OCI-M2 (cell line): ENCODE measurements around the gene LGALS7.

ENCODE experiments used
- DNase-seq: peaks from one replicate; lab custom pipeline; 2025; ENCODE audit not compliant: unreplicated experiment; lab: John Stamatoyannopoulos, UW

The LGALS7 gene

DNA sequence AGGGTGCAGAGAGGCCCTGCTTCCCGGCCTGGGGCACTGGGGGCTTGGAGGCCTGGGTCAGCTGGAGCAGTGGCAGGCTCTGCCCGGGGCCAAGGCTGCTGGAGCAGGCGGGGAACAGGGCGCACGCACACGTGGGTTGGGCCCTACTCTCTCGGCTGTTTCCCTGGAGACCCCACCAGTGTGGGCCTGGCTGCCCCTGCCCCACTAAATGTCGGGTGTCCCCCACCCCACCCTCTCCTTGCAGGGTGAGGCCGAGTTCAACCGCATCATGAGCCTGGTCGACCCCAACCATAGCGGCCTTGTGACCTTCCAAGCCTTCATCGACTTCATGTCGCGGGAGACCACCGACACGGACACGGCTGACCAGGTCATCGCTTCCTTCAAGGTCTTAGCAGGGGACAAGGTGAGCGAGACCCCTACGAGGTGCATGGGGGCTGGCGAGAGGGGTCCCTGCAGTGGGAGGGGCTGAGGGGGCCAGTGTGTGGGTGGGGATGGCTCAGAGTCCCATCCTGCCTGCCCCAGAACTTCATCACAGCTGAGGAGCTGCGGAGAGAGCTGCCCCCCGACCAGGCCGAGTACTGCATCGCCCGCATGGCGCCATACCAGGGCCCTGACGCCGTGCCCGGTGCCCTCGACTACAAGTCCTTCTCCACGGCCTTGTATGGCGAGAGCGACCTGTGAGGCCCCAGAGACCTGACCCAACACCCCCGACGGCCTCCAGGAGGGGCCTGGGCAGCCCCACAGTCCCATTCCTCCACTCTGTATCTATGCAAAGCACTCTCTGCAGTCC, 44.4 kb downstream of the LGALS7 start:
- no peak for DNase-seq

GRCh38 chr19:38727868-38728660, 45.3 kb downstream of the LGALS7 start:
- DNase-seq = no peak

GRCh38 chr19:38727306-38727867, 45.9 kb downstream of the LGALS7 start:
- DNase-seq = no peak

DNA sequence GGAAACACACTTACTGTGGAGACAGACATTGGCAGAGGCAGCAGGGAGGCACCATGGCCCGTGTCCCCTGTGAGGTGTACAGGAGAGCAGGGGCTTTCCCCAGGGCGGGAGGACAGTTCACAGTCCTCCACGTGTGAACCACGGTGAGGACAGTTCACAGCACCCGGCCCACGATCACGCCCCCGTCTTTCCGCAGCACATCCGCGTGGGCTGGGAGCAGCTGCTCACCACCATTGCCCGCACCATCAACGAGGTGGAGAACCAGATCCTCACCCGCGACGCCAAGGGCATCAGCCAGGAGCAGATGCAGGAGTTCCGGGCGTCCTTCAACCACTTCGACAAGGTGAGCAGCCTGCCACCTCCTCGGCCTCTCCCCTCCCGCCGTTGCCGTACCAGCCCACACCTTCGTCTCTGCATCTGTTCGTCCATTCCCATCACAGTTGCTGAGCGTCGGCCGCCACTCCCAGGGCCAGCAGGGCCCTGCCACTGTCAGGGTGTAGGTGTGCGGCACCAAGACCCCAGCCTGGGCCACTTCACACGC, 46.5 kb downstream of the LGALS7 start:
- DNase-seq = no peak

- DNase-seq = no peak
These were observed 47.0 kb downstream of the LGALS7 start for GRCh38 chr19:38726284-38726673.

DNA sequence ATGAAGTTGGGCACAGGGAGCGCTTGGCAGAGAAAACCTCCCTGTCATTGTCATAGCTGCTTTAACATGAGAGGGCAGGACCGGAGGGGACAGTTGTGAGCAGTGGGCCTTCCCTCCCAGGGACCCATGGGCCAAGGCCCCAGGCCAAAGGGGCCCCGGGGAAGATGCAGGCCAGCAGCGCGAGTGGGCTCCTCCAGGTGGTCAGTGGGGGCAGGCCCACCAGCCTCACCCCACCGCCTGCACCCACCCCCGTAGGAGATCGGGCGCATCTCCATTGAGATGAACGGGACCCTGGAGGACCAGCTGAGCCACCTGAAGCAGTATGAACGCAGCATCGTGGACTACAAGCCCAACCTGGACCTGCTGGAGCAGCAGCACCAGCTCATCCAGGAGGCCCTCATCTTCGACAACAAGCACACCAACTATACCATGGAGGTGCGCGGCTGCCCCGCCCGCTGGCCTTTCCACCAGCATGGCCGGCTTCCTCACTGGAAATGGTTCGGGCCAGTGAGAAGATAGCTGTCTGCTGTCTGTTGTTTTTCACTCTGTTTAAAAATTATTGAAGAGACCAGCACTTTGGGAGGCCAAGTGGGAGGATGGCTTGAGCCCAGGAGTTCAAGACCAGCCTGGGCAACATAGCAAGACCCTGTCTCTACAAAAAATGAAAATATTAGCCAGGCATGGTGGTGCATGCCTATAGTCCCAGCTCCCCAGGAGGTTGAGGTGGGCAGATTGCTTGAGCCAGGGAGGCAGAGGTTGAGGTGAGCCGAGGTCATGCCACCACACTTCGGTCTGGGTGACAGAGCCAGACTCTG, 47.6 kb downstream of the LGALS7 start:
- no peak for DNase-seq

GRCh38 chr19:38723990-38724854, 49.1 kb downstream of the LGALS7 start:
- DNase-seq = no peak

DNA sequence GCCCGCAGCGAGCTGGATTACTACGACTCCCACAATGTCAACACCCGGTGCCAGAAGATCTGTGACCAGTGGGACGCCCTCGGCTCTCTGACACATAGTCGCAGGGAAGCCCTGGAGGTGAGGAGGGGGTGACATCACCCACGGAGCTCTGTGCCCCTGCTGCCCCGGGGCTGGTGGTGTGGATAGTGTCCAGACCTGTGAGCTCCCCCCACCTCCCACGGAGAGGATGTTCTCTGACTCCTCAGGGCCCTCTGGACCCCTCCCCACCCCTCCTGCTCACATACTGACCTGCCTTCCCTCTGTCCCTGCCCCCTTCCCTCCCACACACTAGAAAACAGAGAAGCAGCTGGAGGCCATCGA, 49.7 kb downstream of the LGALS7 start:
- no peak for DNase-seq

GRCh38 chr19:38722947-38723605, 50.2 kb downstream of the LGALS7 start:
- DNase-seq = no peak

GRCh38 chr19:38721979-38722773, 51.1 kb downstream of the LGALS7 start:
- DNase-seq = no peak

GRCh38 chr19:38721496-38721895, 51.8 kb downstream of the LGALS7 start:
- no peak for DNase-seq
